DND-41 (cell line): ENCODE results near the gene PSD.

Experiments
- ATAC-seq: fragments of 200-7000 bp; cut with Tn5 transposase; 3 replicates; pipeline ENCODE4 v1.9.1; 2021; ENCODE audit warnings: low read depth; ENCODE audit not compliant: insufficient read depth
- DNase-seq: peaks from one replicate; pipeline ENCODE4 v3.0.0-alpha.2; 2020
- H2AFZ ChIP-seq: 2 replicates; pipeline ENCODE4 v1.6.0; 2012; ENCODE audit warnings: low read depth, low read length
- H3K27ac ChIP-seq: 2 replicates; pipeline ENCODE4 v1.5.1; 2012; ENCODE audit warnings: low read length, inconsistent platforms
- H3K27me3 ChIP-seq: fragments of 200-600 bp; sonication (generic); 2 replicates; pipeline ENCODE4 v1.6.0; 2012; ENCODE audit warnings: low read length, mild to moderate bottlenecking, inconsistent platforms; ENCODE audit not compliant: insufficient read depth, poor library complexity
- H3K36me3 ChIP-seq: 2 replicates; pipeline ENCODE4 v1.5.1; 2012; ENCODE audit warnings: low read length, inconsistent platforms; ENCODE audit not compliant: insufficient read depth
- H3K4me1 ChIP-seq: 2 replicates; pipeline ENCODE4 v1.5.1; 2012; ENCODE audit warnings: mild to moderate bottlenecking, low read length; ENCODE audit not compliant: insufficient read depth
- H3K4me2 ChIP-seq: 2 replicates; pipeline ENCODE4 v1.6.0; 2012; ENCODE audit warnings: mild to moderate bottlenecking, moderate library complexity, low read length, inconsistent platforms; ENCODE audit not compliant: insufficient read depth
- H3K4me3 ChIP-seq, 2 experiments: fragments of 200-600 bp in 1 of 2; shearing (Covaris generic) in 1 of 2; 2 replicates each; pipeline ENCODE4 v1.5.1; 2012 to 2016; ENCODE audit warnings: inconsistent platforms in 2 of 2, low read length in 2 of 2, mild to moderate bottlenecking in 2 of 2, low read depth in 1 of 2, moderate library complexity in 1 of 2
- H3K79me2 ChIP-seq: 2 replicates; pipeline ENCODE4 v1.6.0; 2012; ENCODE audit warnings: low read length, inconsistent platforms; ENCODE audit not compliant: insufficient read depth
- H3K9ac ChIP-seq: 2 replicates; pipeline ENCODE4 v1.6.0; 2012; ENCODE audit warnings: low read depth, mild to moderate bottlenecking, inconsistent platforms, low read length, moderate library complexity
- H3K9me3 ChIP-seq: 2 replicates; pipeline ENCODE4 v1.5.1; 2012; ENCODE audit warnings: low read length, moderate library complexity, mild to moderate bottlenecking, inconsistent platforms; ENCODE audit not compliant: insufficient read depth, severe bottlenecking
- H4K20me1 ChIP-seq: 2 replicates; pipeline ENCODE4 v1.6.0; 2012; ENCODE audit warnings: low read length; ENCODE audit not compliant: insufficient read depth
- CTCF ChIP-seq: IDR thresholded peaks from 2 replicates; pipeline ENCODE4 v1.5.1; 2012; ENCODE audit warnings: borderline replicate concordance, low read length, moderate library complexity, mild to moderate bottlenecking; ENCODE audit not compliant: poor library complexity, severe bottlenecking; ENCODE audit errors: extremely low read depth
- EZH2 ChIP-seq: IDR thresholded peaks from 3 replicates; pipeline ENCODE4 v1.6.1; 2012; ENCODE audit warnings: borderline replicate concordance, low read depth, mild to moderate bottlenecking, moderate library complexity, low read length, inconsistent platforms; ENCODE audit not compliant: severe bottlenecking

The PSD gene

DNA sequence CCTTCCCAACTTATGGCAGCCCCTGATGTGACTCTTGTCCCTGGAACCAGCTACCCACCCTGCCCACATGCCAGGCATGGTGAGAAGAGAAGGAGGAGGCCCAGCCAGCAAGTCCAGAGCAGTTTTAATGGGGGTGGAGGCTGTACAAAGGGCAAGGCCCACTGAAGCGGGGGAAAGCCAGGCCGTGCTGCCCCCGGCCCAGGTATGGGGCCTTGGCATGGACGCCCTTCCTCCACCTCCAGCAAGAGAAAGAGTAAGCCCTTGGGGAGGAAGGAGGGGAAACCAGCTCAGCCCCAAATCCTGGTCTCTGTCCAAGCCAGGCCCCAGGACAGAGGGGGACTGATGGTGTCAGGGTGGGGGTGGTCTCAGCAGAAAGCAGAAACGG, 16.1 kb downstream of the PSD start:
- Histone ChIP-seq H3K4me2 (no peak overlapping the region), H3K4me3 (no peak overlapping the region)

GRCh38 chr10:102401735-102402511, 16.7 kb downstream of the PSD start:
- Histone ChIP-seq H3K36me3 (no peaks in the 10 kb centered on the region), H3K4me3 (no peak overlapping the region), H3K27ac (no peak overlapping the region), H3K79me2 (no peaks in the 10 kb centered on the region), H2AFZ (no peak overlapping the region), H3K9me3 (no peaks in the 10 kb centered on the region), H3K9ac (no peak overlapping the region), H4K20me1 (no peaks in the 10 kb centered on the region), H3K27me3 (no peaks in the 10 kb centered on the region), H3K4me2 (no peak overlapping the region), H3K4me1 (peaks cover 21% of the 10 kb centered on the region)
- no peak for DNase-seq
- no peak for ATAC-seq
- TF ChIP-seq EZH2 = no peak
- no peak for TF ChIP-seq CTCF

More for the DNA sequence above, 16.1 kb downstream of the PSD start:
- Histone ChIP-seq H2AFZ (no peak overlapping the region), H3K27ac (no peak overlapping the region), H3K9ac (no peak overlapping the region), H4K20me1 (no peaks in the 10 kb centered on the region), H3K36me3 (no peaks in the 10 kb centered on the region), H3K9me3 (no peaks in the 10 kb centered on the region), H3K79me2 (no peaks in the 10 kb centered on the region), H3K4me1 (peaks cover 21% of the 10 kb centered on the region), H3K27me3 (no peaks in the 10 kb centered on the region)
- TF ChIP-seq CTCF = no peak
- TF ChIP-seq EZH2 = no peak
- ATAC-seq (no peak), DNase-seq (no peak)

DNA sequence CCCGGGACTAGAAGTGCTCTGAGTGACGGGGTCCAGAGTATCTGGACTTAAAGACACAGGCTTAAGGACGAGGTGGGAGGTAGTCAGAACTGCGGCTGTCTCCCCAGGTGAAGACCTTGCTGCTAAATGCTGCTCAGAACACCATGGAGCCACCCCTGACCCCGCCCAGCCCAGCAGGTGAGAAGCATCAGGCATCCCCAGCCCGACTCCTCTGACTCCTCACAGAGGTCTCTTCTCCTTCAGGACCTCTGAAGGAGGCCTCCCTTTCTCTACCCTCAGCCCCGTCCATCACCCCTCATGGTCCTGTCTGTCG, 17.3 kb downstream of the PSD start:
- Histone ChIP-seq H3K9me3 (no peaks in the 10 kb centered on the region), H3K4me1 (peaks cover 26% of the 10 kb centered on the region), H4K20me1 (0 out of 2 replicates have a peak, but pooled peaks cover 2% of the 10 kb centered on the region), H3K4me2 (no peak overlapping the region), H3K9ac (no peak overlapping the region), H2AFZ (no peak overlapping the region), H3K27ac (no peak overlapping the region), H3K27me3 (no peaks in the 10 kb centered on the region), H3K4me3 (no peak overlapping the region), H3K36me3 (no peaks in the 10 kb centered on the region), H3K79me2 (no peaks in the 10 kb centered on the region)
- no peak for DNase-seq
- ATAC-seq = no peak
- TF ChIP-seq EZH2 (no peak), CTCF (no peak)
